ENCODE results near the gene OR5A1.
"Not testable (repeated sequence)": the region's sequence is repeated elsewhere in the genome, so short reads cannot be mapped to it uniquely, and the experiment has no call there.

OR5A1 gene

GRCh38 chr11:59436169-59436568, at the start of gene OR5A1:
Gene OR5A1, plus strand, starts transcription at chr11:59436469. Its CDS starts 6,700 bp downstream, at chr11:59443169.
- H3K4me3 ChIP-seq (ENCODE audit: low read depth, low read length), result no peak within 1 kb of the TSS

DNA sequence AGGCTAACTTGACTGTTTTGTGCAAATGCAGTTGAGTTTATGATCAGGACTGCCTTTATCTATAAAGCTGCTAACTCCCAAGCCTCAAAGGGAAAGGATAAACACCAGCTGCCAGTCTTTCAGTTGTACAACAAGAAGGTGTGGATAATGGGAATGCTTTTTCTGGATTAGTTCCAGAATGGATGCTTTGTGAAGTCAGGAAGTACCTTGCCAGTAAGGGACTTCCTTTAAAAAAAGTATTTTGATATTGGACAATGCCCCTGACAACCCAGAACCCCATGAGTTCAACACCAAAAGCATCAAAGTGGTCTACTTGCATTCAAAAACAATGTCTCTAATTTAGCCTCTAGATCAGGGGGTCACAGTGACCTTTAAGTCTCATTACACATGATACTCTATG, 42.1 kb upstream of the OR5A1 start:
- H3K4me3 ChIP-seq (ENCODE audit: low read depth, low read length), result no peak overlapping the region

GRCh38 chr11:59400461-59401261, 35.6 kb upstream of the OR5A1 start:
- no peak overlapping the region for H3K4me3 ChIP-seq (ENCODE audit: low read depth, low read length)

DNA sequence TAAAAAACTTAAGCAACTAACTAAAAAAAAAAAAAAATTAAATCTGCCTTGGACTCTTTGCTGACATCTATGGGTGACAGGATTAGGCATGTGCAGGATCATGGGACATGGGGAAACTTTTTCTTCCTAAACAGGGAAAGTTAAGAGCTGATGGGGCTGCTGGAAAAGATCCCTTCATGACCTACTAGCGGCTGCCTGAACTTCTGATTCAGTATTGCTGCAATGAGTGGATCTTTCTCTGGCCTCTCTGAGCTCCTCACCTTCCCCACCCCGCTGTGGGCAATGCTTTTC, 35.1 kb upstream of the OR5A1 start:
- no peak overlapping the region for H3K4me3 ChIP-seq (ENCODE audit: low read depth, low read length)

DNA sequence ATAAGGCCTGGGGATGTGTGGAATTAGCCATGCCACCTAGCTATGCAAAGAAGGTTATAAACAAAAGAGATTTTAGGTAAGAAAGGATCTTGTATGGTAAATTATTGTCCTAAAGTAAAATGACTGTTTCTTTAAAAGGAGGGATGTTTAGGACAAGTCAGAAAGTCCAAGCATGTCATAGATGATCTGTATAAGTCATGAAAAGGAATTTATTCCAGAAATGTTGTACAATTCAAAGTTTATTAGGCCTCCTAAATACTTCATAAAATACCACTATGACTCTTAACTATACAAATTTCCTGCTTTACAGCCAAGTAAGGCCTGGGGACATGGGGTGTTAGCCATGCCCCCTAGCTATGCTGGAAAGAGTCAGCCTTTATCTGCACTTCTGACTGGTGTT, 32.7 kb upstream of the OR5A1 start:
- H3K4me3 ChIP-seq (ENCODE audit: low read depth, low read length), result no peak overlapping the region

- H3K4me3 ChIP-seq (ENCODE audit: low read depth, low read length), result no peak overlapping the region
Measured at GRCh38 chr11:59413646-59414045, 22.6 kb upstream of the OR5A1 start.

DNA sequence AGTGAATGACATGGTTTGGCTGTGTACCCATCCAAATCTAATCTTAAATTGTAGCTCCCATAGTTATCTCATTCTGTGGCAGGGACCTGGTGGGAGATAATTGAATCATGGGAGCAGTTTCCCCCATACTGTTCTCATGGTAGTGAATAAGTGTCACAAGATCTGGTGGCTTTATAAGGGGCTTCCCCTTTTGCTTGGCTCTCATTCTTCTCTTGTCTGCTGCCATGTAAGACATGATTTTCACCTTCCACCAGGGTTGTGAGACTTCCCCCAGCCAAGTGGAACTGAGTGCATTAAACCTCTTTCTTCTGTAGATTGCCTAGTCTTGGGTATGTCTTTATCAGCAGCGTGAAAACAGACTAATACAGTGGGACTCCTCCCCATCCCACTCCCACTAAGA, 21.2 kb upstream of the OR5A1 start:
- H3K4me3 ChIP-seq (ENCODE audit: low read depth, low read length), result no peak overlapping the region

- H3K4me3 ChIP-seq (ENCODE audit: low read depth, low read length), result no peak overlapping the region
Measured at GRCh38 chr11:59416613-59417012, 19.7 kb upstream of the OR5A1 start.

DNA sequence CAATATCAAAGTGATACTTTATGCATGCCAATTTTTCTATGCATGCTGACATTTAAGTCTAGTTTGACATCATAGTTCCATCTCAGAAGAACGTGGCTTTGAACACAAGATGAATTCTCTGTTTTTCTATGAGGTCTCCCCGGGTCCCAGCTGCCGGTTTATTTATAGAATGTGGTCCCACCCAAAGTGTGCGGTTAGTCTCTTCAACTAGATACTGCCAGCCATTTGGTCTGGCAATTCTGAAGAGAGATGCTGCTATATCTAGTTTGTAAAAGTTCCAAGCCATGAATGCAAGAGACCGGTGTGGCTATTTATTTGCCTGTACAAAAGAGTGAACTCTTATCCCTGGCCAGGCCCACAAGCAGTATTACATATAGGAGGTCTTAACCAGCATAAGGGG, 19.2 kb upstream of the OR5A1 start:
- no peak overlapping the region for H3K4me3 ChIP-seq (ENCODE audit: low read depth, low read length)

DNA sequence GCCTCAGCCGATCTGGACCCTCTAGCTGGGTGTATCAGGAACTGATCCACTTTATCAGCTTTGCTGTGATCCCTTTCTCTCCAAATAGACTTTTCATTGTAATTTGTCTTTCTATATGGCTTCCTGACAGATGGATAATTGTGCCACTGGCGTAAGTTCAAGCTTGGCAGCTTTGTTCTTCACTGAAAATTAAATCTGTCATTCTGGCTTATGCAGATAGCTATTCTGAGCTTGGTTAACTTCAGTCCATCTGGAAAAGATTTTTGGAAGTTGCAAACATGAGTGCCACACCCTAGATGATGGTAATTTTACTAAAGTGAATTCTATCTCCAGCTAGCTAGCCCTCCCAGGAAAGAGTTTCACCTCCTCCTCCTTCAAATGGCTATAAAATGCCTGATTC, 18.1 kb upstream of the OR5A1 start:
- no peak overlapping the region for H3K4me3 ChIP-seq (ENCODE audit: low read depth, low read length)

DNA sequence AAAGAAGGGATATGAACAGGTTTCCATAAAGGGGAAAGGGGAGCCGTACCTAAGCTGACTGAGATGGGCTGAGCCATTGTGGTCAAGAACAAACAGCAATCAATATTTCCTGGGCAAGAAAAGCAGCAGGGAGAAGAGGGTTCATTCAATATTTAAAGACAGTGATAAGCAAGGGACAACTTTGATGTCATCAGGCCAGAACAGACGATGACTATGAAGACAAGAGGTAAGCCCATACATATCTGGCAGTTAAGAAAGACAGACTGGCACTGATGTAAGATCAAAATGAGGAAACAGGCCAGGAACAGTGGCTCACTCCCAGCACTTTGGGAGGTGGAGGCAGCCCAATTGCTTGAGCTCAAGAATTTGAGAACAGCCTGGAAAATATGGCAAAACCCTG, 12.4 kb upstream of the OR5A1 start:
- H3K4me3 ChIP-seq (ENCODE audit: low read depth, low read length), result no peak overlapping the region

GRCh38 chr11:59425131-59425530, 11.1 kb upstream of the OR5A1 start:
- H3K4me3 ChIP-seq (ENCODE audit: low read depth, low read length), result no peak overlapping the region

DNA sequence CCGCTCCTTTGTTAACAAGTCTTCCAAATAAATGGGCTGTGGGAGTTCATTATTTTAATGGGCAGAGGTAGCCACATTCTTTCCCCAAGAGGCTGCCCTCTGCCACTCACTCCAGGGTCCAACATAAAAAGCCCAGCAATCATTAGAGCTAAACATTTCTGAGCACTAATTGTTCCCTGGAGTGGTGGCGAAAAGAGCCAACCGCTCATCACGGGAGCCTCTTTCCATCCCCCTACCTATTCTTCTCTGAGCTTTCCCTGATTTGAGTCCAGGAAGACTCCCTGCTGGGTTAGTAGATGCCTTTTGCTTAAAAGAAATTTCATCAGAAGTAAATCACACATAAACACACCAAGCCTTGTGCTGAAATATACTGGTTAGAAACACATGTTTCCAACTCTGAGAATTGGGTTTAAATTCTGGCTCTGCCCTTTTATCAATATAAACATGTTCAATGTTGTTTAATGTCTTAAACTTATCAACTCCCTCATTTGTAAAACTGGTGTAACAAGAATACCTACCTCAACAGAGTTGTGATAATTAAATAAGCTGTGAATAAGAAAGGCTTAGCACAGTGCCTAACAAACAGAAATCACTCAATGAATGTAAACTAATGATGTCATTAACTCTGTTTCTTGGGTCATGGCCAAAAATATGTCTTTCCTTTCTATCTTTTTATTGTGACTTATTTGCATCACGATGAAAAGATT, 9.8 kb upstream of the OR5A1 start, which contains the start of gene OR5A2:
Gene OR5A2 (minus strand): TSS at position 53 of the 707 bp plus-strand sequence. CDS start 3,460 bp downstream, outside the sequence.
- no peak within 1 kb of the TSS for H3K4me3 ChIP-seq (ENCODE audit: low read depth, low read length)

GRCh38 chr11:59427068-59427382, 9.2 kb upstream of the OR5A1 start:
- no peak overlapping the region for H3K4me3 ChIP-seq (ENCODE audit: low read depth, low read length)

DNA sequence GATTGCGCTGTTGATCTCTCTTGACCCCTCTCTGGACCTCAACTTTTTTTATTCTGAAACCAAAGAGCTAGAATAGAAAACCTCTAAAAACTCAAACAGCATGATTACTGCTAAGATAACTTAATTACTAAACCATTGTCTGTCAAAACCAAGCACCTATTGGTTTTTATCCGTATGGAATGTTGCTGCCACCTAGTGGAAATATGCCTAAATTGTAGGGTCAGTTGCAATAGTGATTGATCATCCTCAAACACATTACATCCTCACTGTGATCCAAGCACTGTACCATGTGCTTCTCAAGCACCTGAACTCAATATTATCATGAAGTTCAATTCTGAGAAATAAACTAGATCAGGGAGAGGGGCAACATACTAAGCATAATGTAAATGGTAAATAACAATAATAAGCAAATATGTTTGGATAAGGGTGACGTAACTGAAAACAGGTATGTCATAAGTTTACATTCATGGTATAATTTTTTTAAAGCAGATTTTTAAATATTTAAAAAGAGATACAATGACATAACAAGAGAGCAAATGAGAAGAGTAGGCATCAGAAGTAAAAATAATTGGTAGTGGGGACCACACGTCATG, 6.2 kb upstream of the OR5A1 start:
- no peak overlapping the region for H3K4me3 ChIP-seq (ENCODE audit: low read depth, low read length)

GRCh38 chr11:59437770-59438169, 1.5 kb downstream of the OR5A1 start:
- no peak overlapping the region for H3K4me3 ChIP-seq (ENCODE audit: low read depth, low read length)

DNA sequence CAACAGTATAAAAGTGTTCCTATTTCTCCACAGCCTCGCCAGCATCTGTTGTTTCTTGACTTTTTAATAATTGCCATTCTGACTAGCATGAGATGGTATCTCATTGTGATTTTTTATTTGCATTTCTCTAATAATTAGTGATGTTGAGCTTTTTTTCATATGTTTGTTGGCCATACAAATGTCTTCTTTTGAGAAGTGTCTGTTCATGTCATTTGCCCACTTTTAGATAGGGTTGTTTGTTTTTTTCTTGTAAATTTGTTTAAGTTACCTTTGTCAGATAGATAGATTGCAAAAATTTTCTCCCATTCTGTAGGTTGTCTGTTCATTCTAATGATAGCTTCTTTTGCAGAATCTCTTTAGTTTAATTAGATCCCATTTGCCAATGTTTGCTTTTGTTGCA, 9.4 kb downstream of the OR5A1 start:
- not testable (repeated sequence) for H3K4me3 ChIP-seq (ENCODE audit: low read depth, low read length)

DNA sequence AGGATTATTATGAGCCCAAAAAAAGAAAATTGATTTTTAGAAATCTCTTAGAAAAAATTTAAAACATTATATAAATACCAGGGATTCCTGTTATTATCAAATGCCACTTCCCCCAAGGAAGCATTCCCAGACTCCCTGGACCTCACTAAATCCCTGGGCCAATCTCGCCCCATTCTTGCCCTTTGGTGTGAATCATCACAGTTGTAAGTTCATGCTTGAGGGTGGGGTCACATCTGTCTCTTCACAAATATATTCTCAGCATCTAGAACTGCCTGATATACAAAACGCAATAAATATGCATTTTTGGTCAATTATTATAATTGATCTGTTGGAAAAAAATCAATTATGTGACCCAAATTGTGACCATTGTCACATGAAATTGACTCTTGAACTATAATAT, 12.2 kb downstream of the OR5A1 start:
- H3K4me3 ChIP-seq (ENCODE audit: low read depth, low read length), result no peak overlapping the region

DNA sequence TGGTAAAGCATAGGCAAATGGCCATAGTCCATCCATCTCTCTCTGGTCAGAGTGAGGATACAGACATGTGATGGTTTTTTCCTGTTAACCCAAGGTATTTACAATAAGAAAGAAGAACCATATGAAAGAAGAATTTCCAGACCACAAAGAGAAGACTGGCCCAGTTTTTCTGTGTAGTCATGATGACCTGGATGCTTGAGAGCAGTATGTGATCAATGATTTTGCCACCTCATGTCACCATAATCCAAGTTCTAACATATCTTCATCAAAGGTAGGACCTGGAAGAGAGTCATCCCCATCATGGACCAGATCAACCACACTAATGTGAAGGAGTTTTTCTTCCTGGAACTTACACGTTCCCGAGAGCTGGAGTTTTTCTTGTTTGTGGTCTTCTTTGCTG, 20.4 kb downstream of the OR5A1 start, which contains the start of gene OR4D6:
Gene OR4D6 (plus strand): TSS at position 301 of the 400 bp plus-strand sequence. CDS start 0 bp downstream, at position 301.
- no peak within 1 kb of the TSS for H3K4me3 ChIP-seq (ENCODE audit: low read depth, low read length)

- H3K4me3 ChIP-seq (ENCODE audit: low read depth, low read length), result no peak overlapping the region
Measured at GRCh38 chr11:59459916-59460315, 23.6 kb downstream of the OR5A1 start.

DNA sequence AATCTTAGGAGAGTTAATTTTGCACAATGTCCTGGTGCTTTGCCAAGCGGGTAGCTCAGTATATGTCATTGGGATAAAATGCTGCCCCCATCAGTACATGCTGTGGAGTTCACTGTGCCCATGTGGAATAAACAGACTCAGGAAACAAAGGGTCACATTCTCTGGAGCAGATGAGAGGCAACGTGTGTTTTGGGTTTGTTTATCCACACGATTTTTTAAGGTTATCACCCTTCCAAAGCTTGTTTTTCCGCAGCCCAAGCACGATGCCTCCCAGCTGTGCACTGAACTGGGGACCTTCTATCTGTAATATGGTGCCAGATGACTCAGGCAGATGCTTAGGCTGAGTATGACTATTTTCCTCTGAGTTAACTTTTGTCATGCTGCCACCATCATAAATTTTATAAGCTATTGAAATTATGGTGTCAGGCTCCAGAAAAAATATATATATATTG, 26.9 kb downstream of the OR5A1 start:
- H3K4me3 ChIP-seq (ENCODE audit: low read depth, low read length), result no peak overlapping the region

DNA sequence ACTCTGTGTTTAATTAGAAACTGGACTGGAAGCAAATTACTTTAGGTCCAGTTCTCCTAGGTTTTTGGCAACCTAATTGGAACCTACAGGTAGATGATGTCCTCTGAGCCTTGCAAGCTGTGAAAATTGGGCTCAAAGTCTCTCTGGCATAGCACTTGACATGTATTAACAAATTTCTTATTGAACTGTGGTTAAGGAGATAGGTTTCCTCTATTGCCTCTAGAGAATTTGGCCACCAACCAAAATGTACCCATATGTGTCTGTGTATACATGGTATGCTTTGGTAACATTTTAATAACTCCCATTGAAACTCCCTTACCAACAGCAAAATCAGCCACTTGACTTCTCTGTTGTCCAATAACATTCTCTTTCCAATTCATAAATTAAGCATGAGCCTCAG, 36.7 kb downstream of the OR5A1 start, which contains the start of gene OR4D10:
Gene OR4D10 (plus strand): TSS at position 301 of the 400 bp plus-strand sequence. CDS start 4,115 bp downstream, outside the sequence.
- no peak within 1 kb of the TSS for H3K4me3 ChIP-seq (ENCODE audit: low read depth, low read length)
